GM20000 (cell line): ENCODE data around the gene DCC.

Experiments used
- DNase-seq: peaks from one replicate; pipeline ENCODE4 v3.0.0; 2012; ENCODE audit warnings: low spot score
- TF ChIP-seq, protein P1 (sequence below): IDR thresholded peaks from 2 replicates; pipeline ENCODE4 v1.5.1; 2012; ENCODE audit warnings: mild to moderate bottlenecking, control low read depth; ENCODE audit errors: extremely low read depth, missing control alignments

DCC gene

DNA sequence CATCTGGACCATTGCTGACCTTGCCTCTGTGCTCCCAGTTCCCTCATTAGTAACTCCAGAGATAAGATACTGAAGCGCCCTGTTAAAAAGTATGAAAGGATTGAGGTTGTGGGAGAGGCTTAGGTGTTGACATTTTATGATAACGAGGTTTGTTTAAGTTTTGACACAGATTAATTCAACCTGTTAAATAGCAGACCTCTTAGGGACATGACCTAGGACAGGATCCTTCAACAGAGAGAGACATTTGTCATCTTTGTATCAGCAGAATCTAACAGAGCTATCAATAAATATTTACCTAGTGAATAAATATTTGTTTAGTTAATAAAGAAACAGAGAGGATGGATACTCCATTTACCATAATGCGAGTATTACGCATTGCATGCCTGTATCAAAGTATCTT, 99.5 kb downstream of the DCC start:
- TF ChIP-seq, protein P1, sequence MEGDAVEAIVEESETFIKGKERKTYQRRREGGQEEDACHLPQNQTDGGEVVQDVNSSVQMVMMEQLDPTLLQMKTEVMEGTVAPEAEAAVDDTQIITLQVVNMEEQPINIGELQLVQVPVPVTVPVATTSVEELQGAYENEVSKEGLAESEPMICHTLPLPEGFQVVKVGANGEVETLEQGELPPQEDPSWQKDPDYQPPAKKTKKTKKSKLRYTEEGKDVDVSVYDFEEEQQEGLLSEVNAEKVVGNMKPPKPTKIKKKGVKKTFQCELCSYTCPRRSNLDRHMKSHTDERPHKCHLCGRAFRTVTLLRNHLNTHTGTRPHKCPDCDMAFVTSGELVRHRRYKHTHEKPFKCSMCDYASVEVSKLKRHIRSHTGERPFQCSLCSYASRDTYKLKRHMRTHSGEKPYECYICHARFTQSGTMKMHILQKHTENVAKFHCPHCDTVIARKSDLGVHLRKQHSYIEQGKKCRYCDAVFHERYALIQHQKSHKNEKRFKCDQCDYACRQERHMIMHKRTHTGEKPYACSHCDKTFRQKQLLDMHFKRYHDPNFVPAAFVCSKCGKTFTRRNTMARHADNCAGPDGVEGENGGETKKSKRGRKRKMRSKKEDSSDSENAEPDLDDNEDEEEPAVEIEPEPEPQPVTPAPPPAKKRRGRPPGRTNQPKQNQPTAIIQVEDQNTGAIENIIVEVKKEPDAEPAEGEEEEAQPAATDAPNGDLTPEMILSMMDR: no peak

DNA sequence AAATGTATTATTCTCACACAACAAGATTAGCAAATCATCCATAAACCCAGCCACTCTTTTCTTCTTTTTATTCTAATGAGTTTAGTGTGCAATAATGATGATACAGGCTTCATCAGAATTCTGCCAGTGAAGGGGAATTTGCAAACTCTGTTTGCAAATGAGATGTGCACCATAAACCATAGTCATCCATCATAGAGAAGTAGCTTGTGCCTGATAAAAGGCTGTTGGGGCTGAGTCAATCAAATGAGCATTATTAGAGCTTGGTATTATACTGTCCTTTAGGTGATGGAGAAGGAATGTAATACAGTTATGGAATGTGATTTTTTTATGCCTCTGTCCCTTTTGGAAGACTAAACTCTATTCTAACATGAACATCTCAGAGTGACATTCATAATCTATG, 101.8 kb downstream of the DCC start:
- no peak for DNase-seq
- TF ChIP-seq, protein P1: no peak

More for the DNA sequence above, 99.5 kb downstream of the DCC start:
- DNase-seq: no peak

DNA sequence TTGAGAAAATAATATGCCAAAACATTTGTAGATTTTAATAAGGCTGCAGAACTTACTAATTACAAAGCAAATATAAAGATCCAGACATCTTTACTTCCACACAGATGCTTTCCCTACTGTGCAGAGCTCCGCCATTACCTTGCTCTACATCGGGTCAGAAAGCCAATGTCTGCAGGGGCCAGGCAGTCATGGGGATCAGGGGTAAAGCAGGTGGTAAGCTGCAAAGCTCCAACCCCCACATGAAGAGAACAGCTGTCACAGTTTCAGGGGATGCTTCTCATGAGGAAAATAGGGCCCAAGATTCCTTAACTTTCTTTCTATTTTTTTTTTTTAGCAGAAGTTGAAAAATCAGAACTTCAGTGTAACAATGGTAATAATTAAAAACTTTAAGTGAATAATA, 102.7 kb downstream of the DCC start:
- DNase-seq: no peak
- TF ChIP-seq, protein P1: no peak

DNA sequence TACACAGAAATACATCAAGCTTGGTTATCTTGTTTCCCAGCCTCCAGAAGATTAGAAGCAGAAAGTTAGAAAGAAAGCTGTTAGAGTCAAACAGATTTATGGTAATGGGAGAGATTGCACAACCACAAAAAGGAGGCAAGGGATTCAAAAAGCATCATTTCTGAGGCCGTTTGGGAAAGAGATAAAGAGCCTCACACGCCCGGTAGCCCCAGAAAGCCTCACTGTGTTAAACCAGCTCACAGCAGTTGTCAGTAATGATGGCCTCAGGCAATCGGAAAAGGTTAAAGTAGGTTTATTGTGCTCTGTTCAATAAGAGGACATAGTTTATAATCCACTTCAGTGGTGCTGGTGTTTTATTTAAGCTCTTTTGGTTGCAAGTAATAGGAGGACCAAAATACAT, 111.3 kb downstream of the DCC start:
- DNase-seq: no peak
- TF ChIP-seq, protein P1: no peak

DNA sequence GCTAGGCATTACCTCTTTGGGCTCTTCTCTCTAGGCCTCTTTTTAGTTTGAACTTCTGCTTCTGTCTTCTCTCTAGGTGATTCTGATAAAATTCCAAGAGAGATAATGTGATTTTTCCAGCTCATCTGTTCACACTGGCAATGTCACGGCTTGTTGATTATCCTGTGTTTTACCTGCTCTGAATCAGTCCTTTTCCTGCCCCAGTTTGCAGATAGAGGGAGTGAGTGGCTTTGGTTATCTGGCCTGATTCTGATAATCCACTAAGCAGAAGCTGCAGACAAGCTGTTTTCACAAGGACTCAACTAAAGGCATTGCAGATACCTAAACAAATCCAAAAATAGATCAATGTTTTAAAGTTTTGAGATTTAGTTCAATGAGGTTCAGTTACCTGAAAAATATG, 111.9 kb downstream of the DCC start:
- TF ChIP-seq, protein P1: no peak
- no peak for DNase-seq

DNA sequence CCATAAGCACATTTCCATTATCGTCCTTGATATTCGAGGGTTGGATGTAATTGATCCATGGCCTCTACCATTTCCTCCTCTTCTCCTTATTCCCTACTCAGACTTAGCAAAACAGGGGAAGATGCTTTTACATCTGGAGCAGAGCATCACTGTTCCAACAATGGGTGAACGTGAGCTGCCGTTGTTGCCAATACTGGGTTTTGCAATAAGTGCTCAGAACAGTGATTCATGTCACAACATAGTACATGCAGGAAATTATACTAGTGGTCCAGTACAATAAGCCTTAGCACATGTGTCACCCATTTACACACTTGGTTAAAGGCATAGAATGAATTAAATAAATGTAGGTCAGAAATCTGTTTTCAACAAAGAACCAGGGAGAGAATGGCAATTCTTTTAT, 112.4 kb downstream of the DCC start:
- no peak for DNase-seq
- TF ChIP-seq, protein P1: no peak

DNA sequence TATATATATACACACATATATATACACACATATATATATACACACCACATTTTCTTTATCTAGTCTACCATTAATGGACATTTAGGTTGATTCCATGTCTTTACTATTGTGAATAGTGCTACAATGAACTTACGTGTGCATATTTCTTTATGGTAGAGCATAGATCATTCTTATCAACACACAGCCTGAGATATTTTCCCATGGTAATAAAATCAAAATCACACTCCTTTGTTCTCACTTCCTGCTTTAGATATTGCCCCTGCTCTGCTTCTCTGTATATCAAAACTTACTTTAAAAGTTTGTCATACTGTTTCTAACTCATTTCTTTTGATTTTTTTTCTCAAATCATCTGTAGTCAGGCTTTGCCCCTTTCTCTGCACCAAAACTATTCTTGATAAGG, 119.9 kb downstream of the DCC start:
- DNase-seq: no peak
- TF ChIP-seq, protein P1: no peak
